Measurements from ENCODE around the gene RCSD1.

Gene RCSD1

DNA sequence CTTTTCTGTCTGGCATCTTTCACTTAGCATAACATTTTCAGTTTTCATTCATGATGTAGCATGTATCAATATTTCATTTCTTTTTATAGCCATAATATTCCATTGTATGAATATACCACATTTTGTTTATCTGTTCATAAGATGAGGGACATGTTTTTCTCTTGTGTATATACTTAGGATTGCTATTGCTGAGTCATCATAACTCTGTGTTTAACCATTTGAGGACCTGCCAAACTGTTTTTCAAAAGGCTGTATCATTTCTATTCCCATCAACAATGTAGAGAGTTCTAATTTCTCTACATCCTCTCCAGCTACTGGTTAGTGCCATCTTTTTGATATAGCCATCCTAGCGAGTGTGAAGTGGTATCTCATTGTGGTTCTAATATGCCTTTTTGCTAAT, 118.0 kb downstream of the RCSD1 start:
- no peak for DNase-seq (ENCODE audit: low read depth in 1 of 2, low spot score in 1 of 2)
- no peak for TF ChIP-seq JUND (IDR thresholded peaks at IDR 0.05; ENCODE audit: low read depth)
- in situ Hi-C loops (cut with HindIII; ENCODE audit: low pct_unique_long_range_greater_than_20kb, low sequenced_read_pairs) = no loop called here

GRCh38 chr1:167748906-167749305, 118.9 kb downstream of the RCSD1 start:
- no peak for DNase-seq (ENCODE audit: low read depth in 1 of 2, low spot score in 1 of 2)
- TF ChIP-seq JUND (IDR thresholded peaks at IDR 0.05; ENCODE audit: low read depth) = no peak
- in situ Hi-C loops (cut with HindIII; ENCODE audit: low pct_unique_long_range_greater_than_20kb, low sequenced_read_pairs) = no loop called here

- no peak for TF ChIP-seq JUND (IDR thresholded peaks at IDR 0.05; ENCODE audit: low read depth)
- DNase-seq (ENCODE audit: low read depth in 1 of 2, low spot score in 1 of 2) = no peak
- in situ Hi-C loops (cut with HindIII; ENCODE audit: low pct_unique_long_range_greater_than_20kb, low sequenced_read_pairs) = no loop called here
Measured at GRCh38 chr1:167749741-167750140, 119.7 kb downstream of the RCSD1 start.

DNA sequence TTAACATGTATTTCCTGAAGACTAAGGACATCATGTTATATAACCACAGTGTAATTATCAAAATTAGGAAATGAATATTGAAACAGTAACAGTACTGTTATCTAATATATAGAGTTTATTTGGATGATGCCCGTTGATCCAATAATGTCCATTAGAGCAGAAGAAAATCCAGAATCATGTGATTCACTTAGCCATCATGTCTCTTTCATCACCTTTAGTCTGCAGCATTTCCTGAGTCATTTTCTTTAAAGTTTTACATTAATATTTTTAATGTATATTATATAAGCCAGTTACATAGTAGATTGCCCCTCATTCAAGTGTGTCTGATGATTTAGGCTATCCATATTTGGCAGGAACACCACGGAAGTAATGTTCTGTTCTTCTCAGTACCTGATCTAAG, 120.6 kb downstream of the RCSD1 start:
- in situ Hi-C loops (cut with HindIII; ENCODE audit: low pct_unique_long_range_greater_than_20kb, low sequenced_read_pairs) = no loop called here
- DNase-seq (ENCODE audit: low read depth in 1 of 2, low spot score in 1 of 2) = no peak
- TF ChIP-seq JUND (IDR thresholded peaks at IDR 0.05; ENCODE audit: low read depth) = no peak

- TF ChIP-seq JUND (IDR thresholded peaks at IDR 0.05; ENCODE audit: low read depth) = no peak
- in situ Hi-C loops (cut with HindIII; ENCODE audit: low pct_unique_long_range_greater_than_20kb, low sequenced_read_pairs) = no loop called here
- DNase-seq (ENCODE audit: low read depth in 1 of 2, low spot score in 1 of 2) = no peak
Measured at GRCh38 chr1:167751676-167752075, 121.6 kb downstream of the RCSD1 start.

GRCh38 chr1:167752219-167752985, 122.4 kb downstream of the RCSD1 start:
- TF ChIP-seq JUND (IDR thresholded peaks at IDR 0.05; ENCODE audit: low read depth) = no peak
- DNase-seq (ENCODE audit: low read depth in 1 of 2, low spot score in 1 of 2) = no peak
- in situ Hi-C loops (cut with HindIII; ENCODE audit: low pct_unique_long_range_greater_than_20kb, low sequenced_read_pairs) = no loop called here

DNA sequence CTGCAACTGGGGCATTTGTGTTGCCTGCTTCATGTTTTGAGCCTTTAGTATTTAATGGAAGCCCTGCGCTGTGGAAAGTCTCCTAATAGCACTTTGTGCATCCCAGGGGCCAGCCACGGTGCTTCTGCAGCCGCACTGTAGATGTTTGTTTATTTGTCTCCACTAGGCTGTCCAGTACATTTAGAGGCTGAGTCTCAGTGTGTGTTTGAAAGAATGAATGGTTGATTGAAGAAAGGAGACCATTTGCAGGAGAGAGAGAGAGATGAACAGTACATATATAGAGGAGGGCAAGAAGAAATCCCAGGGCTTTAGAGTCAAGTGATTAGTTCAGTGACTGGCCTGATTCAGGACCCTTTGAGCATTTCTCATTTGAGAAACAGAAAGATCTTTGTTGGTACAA, 125.6 kb downstream of the RCSD1 start:
- TF ChIP-seq JUND (IDR thresholded peaks at IDR 0.05; ENCODE audit: low read depth) = no peak
- in situ Hi-C loops (cut with HindIII; ENCODE audit: low pct_unique_long_range_greater_than_20kb, low sequenced_read_pairs) = no loop called here
- DNase-seq (ENCODE audit: low read depth in 1 of 2, low spot score in 1 of 2) = no peak

Measured in T47D (cell line).